ENCODE measurements around the gene KCNQ2. TPM values are rescaled to one million over a fixed set of nuclear protein-coding genes. Genes with fewer than 3 reads are reported as not detected.

KCNQ2 gene
- polyA plus RNA-seq, 3 donors, result not detected

- intact Hi-C loops (cut with micrococcal nuclease), result no loop called here
- no peak for TF ChIP-seq CTCF (IDR thresholded peaks at IDR 0.05)
- DNase-seq, result no peak
- no peak overlapping the region for H3K27ac Mint-ChIP-seq
- Histone ChIP-seq H3K4me1 (ENCODE audit: control insufficient read depth in 1 of 2, insufficient read depth in 2 of 2, low read length in 2 of 2) (no peaks in the 10 kb centered on the region), H3K36me3 (replicated peaks in 1 of 2; ENCODE audit: control insufficient read depth in 1 of 2, insufficient read depth in 2 of 2, low read length in 2 of 2) (no peaks in the 10 kb centered on the region), H3K79me2 (ENCODE audit: insufficient read depth, low read length) (no peaks in the 10 kb centered on the region), H3K27ac (ENCODE audit: low read depth in 1 of 2, low read length in 2 of 2) (no peak overlapping the region), H3K9ac (ENCODE audit: insufficient read depth, low read length, poor library complexity, severe bottlenecking) (no peak overlapping the region), H3K4me3 (replicated peaks in 1 of 3; ENCODE audit: low read depth in 2 of 3, low read length in 3 of 3) (no peak overlapping the region), H3K27me3 (ENCODE audit: control insufficient read depth in 2 of 2, insufficient read depth in 2 of 2, low read length in 2 of 2) (no peaks in the 10 kb centered on the region), H3K9me3 (replicated peaks in 1 of 2; ENCODE audit: control insufficient read depth in 1 of 2, insufficient read depth in 1 of 2, low read length in 2 of 2) (peaks cover 0 to 9% of the 10 kb centered on the region in 2 donors), H2AFZ (ENCODE audit: insufficient read depth, low read depth, low read length, poor library complexity, severe bottlenecking) (no peak overlapping the region), H3K4me2 (replicated peaks; ENCODE audit: extremely low read depth, low read length, poor library complexity, severe bottlenecking) (no peak overlapping the region), H4K20me1 (ENCODE audit: insufficient read depth, low read length) (no peaks in the 10 kb centered on the region)
- no peak overlapping the region for H3K4me3 Mint-ChIP-seq
- H3K9me3 Mint-ChIP-seq, result peaks cover 0 to 2% (median 0%) of the 10 kb centered on the region in 7 donors
- no peaks in the 10 kb centered on the region for H3K4me1 Mint-ChIP-seq
- H3K27me3 Mint-ChIP-seq (ENCODE audit: low read depth in 3 of 3), result peaks cover 0 to 4% (median 0%) of the 10 kb centered on the region in 3 donors
- WGBS (ENCODE audit: insufficient coverage), result 97% methylated on average over 21 of the region's 27 CpGs
- H3K36me3 Mint-ChIP-seq, result no peaks in the 10 kb centered on the region
These were observed 44.6 kb downstream of the KCNQ2 start for GRCh38 chr20:63427724-63428330.

GRCh38 chr20:63427206-63427605 is 45.2 kb downstream of the KCNQ2 start:
- WGBS (ENCODE audit: insufficient coverage), result 94% methylated on average over 16 of the region's 16 CpGs
- DNase-seq, result no peak
- no peak overlapping the region for H3K4me2 ChIP-seq (replicated peaks; ENCODE audit: extremely low read depth, low read length, poor library complexity, severe bottlenecking)

More at GRCh38 chr20:63427206-63427605, 45.2 kb downstream of the KCNQ2 start:
- Histone ChIP-seq H3K27me3 (ENCODE audit: control insufficient read depth in 2 of 2, insufficient read depth in 2 of 2, low read length in 2 of 2) (no peaks in the 10 kb centered on the region), H2AFZ (ENCODE audit: insufficient read depth, low read depth, low read length, poor library complexity, severe bottlenecking) (no peak overlapping the region), H3K36me3 (replicated peaks in 1 of 2; ENCODE audit: control insufficient read depth in 1 of 2, insufficient read depth in 2 of 2, low read length in 2 of 2) (no peaks in the 10 kb centered on the region), H3K4me1 (ENCODE audit: control insufficient read depth in 1 of 2, insufficient read depth in 2 of 2, low read length in 2 of 2) (no peaks in the 10 kb centered on the region), H3K9ac (ENCODE audit: insufficient read depth, low read length, poor library complexity, severe bottlenecking) (no peak overlapping the region), H3K4me3 (replicated peaks in 1 of 3; ENCODE audit: low read depth in 2 of 3, low read length in 3 of 3) (no peak overlapping the region), H3K27ac (ENCODE audit: low read depth in 1 of 2, low read length in 2 of 2) (no peak overlapping the region), H3K79me2 (ENCODE audit: insufficient read depth, low read length) (no peaks in the 10 kb centered on the region), H4K20me1 (ENCODE audit: insufficient read depth, low read length) (no peaks in the 10 kb centered on the region), H3K9me3 (replicated peaks in 1 of 2; ENCODE audit: control insufficient read depth in 1 of 2, insufficient read depth in 1 of 2, low read length in 2 of 2) (peaks cover 0 to 4% of the 10 kb centered on the region in 2 donors)
- H3K36me3 Mint-ChIP-seq, result no peaks in the 10 kb centered on the region
- intact Hi-C loops (cut with micrococcal nuclease), result no loop called here
- H3K4me3 Mint-ChIP-seq, result no peak overlapping the region
- no peak for TF ChIP-seq CTCF (IDR thresholded peaks at IDR 0.05)
- H3K9me3 Mint-ChIP-seq, result peaks cover 0 to 2% (median 0%) of the 10 kb centered on the region in 7 donors
- no peak overlapping the region for H3K27ac Mint-ChIP-seq
- H3K4me1 Mint-ChIP-seq, result no peaks in the 10 kb centered on the region
- H3K27me3 Mint-ChIP-seq (ENCODE audit: low read depth in 3 of 3), result peaks cover 0 to 4% (median 0%) of the 10 kb centered on the region in 3 donors
